H1 (cell line): ENCODE measurements around the gene PRIMA1. TPM values are rescaled to one million over a fixed set of nuclear protein-coding genes. Genes with fewer than 3 reads are reported as not detected.

Source experiments
- CTCF ChIA-PET: fragments of 300-600 bp; sonication (Branson Sonifier 250); formaldehyde crosslinking; loops from one replicate; lab custom pipeline; 2021; ENCODE audit not compliant: partially characterized antibody; lab: Charles Lee
- POLR2A ChIA-PET: fragments of 300-600 bp; sonication (Branson Sonifier 250); formaldehyde crosslinking; loops from one replicate; lab custom pipeline; 2021; ENCODE audit warnings: inconsistent platforms; ENCODE audit not compliant: partially characterized antibody; lab: Charles Lee
- DNase-seq, 2 experiments: peaks; one replicate each; pipeline versions ENCODE4 v3.0.0 to v3.0.0-alpha.2; 2010 to 2022; ENCODE audit warnings: low spot score in 2 of 2, low read depth in 1 of 2, mixed read lengths in 1 of 2
- FAIRE-seq: peaks from 2 replicates; lab custom pipeline; 2011; peaks lifted over from hg19 to GRCh38; lab: Jason Lieb, UNC
- H2AFZ ChIP-seq: 2 replicates; pipeline ENCODE4 v1.8.1; 2012; ENCODE audit warnings: low read length, inconsistent platforms
- H2AK5ac ChIP-seq: 2 replicates; pipeline ENCODE4 v1.6.1; 2013; ENCODE audit warnings: low read depth, low read length
- H2BK120ac ChIP-seq: replicated peaks from 2 replicates; pipeline ENCODE3; 2013; ENCODE audit warnings: low read depth, low read length, inconsistent platforms
- H2BK12ac ChIP-seq: 2 replicates; pipeline ENCODE4 v1.6.1; 2013; ENCODE audit warnings: low read depth, low read length
- H2BK15ac ChIP-seq: 2 replicates; pipeline ENCODE4 v1.6.1; 2013; ENCODE audit warnings: low read length
- H2BK20ac ChIP-seq: 2 replicates; pipeline ENCODE4 v1.6.1; 2013; ENCODE audit warnings: low read length
- H2BK5ac ChIP-seq: 2 replicates; pipeline ENCODE4 v1.6.1; 2013; ENCODE audit warnings: low read depth, low read length
- H3K14ac ChIP-seq: 2 replicates; pipeline ENCODE4 v1.6.1; 2013; ENCODE audit warnings: inconsistent platforms; ENCODE audit not compliant: insufficient read length
- H3K18ac ChIP-seq: 2 replicates; pipeline ENCODE4 v1.6.1; 2013; ENCODE audit warnings: low read length; ENCODE audit errors: extremely low read depth
- H3K23ac ChIP-seq: 2 replicates; pipeline ENCODE4 v1.6.1; 2013; ENCODE audit warnings: inconsistent platforms; ENCODE audit not compliant: insufficient read length
- H3K23me2 ChIP-seq: 2 replicates; pipeline ENCODE4 v1.6.1; 2013; ENCODE audit warnings: low read depth, low read length
- H3K27ac ChIP-seq: 2 replicates; pipeline ENCODE4 v1.6.1; 2011; ENCODE audit warnings: low read depth, low read length, inconsistent platforms
- H3K27me3 ChIP-seq, 4 experiments: replicated peaks in 1 of 4; 1 replicate in 1 of 4; 2 replicates in 3 of 4; pipeline versions ENCODE4 v1.6.1 to v1.8.1; 2011 to 2013; ENCODE audit warnings: low read length in 3 of 4, mild to moderate bottlenecking in 3 of 4, inconsistent platforms in 2 of 4, mixed read lengths in 2 of 4, moderate library complexity in 1 of 4; ENCODE audit not compliant: control insufficient read depth in 3 of 4, insufficient read depth in 3 of 4; ENCODE audit errors: extremely low read depth in 1 of 4
- H3K36me3 ChIP-seq, 4 experiments: 2 replicates each; pipeline versions ENCODE4 v1.6.1 to v1.8.1; 2011 to 2013; ENCODE audit warnings: mild to moderate bottlenecking in 4 of 4, low read length in 3 of 4, moderate library complexity in 2 of 4, control low read depth in 1 of 4, inconsistent platforms in 1 of 4; ENCODE audit not compliant: insufficient read depth in 4 of 4, control insufficient read depth in 2 of 4
- H3K4ac ChIP-seq: replicated peaks from 2 replicates; pipeline ENCODE3; 2013; ENCODE audit warnings: low read length, low read depth, mixed read lengths, inconsistent platforms; ENCODE audit not compliant: insufficient read length
- H3K4me1 ChIP-seq, 4 experiments: replicated peaks in 1 of 4; 1 replicate in 1 of 4; 2 replicates in 3 of 4; pipeline versions ENCODE4 v1.6.1 to v1.8.1; 2011 to 2013; ENCODE audit warnings: low read length in 3 of 4, inconsistent platforms in 2 of 4, mixed read lengths in 1 of 4; ENCODE audit not compliant: insufficient read depth in 4 of 4, control insufficient read depth in 3 of 4
- H3K4me2 ChIP-seq, 2 experiments: 2 replicates each; pipeline versions ENCODE4 v1.6.1 to v1.8.1; 2011 to 2013; ENCODE audit warnings: low read depth in 2 of 2, low read length in 2 of 2, control low read depth in 1 of 2, inconsistent platforms in 1 of 2, mild to moderate bottlenecking in 1 of 2; ENCODE audit not compliant: insufficient read depth in 1 of 2
- H3K4me3 ChIP-seq, 4 experiments: fragments of 200-600, 300-600 bp in 1 of 4; sonication (generic), shearing (Covaris generic), sonication (Bioruptor Twin) in 1 of 4; 2 replicates each; pipeline versions ENCODE4 v1.5.1 to v1.8.1; 2011 to 2016; ENCODE audit warnings: low read length in 4 of 4, low read depth in 3 of 4, control low read depth in 2 of 4, inconsistent platforms in 2 of 4, mild to moderate bottlenecking in 2 of 4, mixed read lengths in 1 of 4, moderate library complexity in 1 of 4; ENCODE audit not compliant: insufficient read depth in 2 of 4; ENCODE audit errors: extremely low read depth in 1 of 4
- H3K56ac ChIP-seq: replicated peaks from 2 replicates; pipeline ENCODE3; 2013; ENCODE audit warnings: low read depth, mild to moderate bottlenecking, mixed read lengths, low read length, inconsistent platforms; ENCODE audit not compliant: insufficient read length
- H3K79me1 ChIP-seq: 2 replicates; pipeline ENCODE4 v1.6.1; 2013; ENCODE audit warnings: low read depth, low read length, control low read depth
- H3K79me2 ChIP-seq, 2 experiments: 2 replicates each; pipeline versions ENCODE4 v1.6.1 to v1.8.1; 2012 to 2013; ENCODE audit warnings: low read length in 2 of 2, mild to moderate bottlenecking in 2 of 2, inconsistent platforms in 1 of 2; ENCODE audit not compliant: insufficient read depth in 2 of 2, control insufficient read depth in 1 of 2
- H3K9ac ChIP-seq, 4 experiments: replicated peaks in 1 of 4; 1 replicate in 1 of 4; 2 replicates in 3 of 4; pipeline versions ENCODE4 v1.6.1 to v1.8.1; 2011 to 2013; ENCODE audit warnings: low read depth in 3 of 4, low read length in 3 of 4, control low read depth in 2 of 4, mild to moderate bottlenecking in 2 of 4, moderate library complexity in 2 of 4, inconsistent platforms in 1 of 4; ENCODE audit errors: extremely low read depth in 1 of 4
- H3K9me3 ChIP-seq, 2 experiments: 2 replicates each; pipeline versions ENCODE4 v1.6.1 to v1.8.1; 2012 to 2013; ENCODE audit warnings: mild to moderate bottlenecking in 2 of 2, moderate library complexity in 2 of 2, control low read depth in 1 of 2, inconsistent platforms in 1 of 2, low read depth in 1 of 2, low read length in 1 of 2, mixed read lengths in 1 of 2; ENCODE audit not compliant: insufficient read depth in 2 of 2
- H4K20me1 ChIP-seq, 2 experiments: replicated peaks in 1 of 2; 2 replicates each; pipeline versions ENCODE3 to v1.8.1; 2011 to 2013; ENCODE audit warnings: inconsistent platforms in 2 of 2, low read length in 2 of 2, mild to moderate bottlenecking in 1 of 2; ENCODE audit not compliant: insufficient read depth in 2 of 2, control insufficient read depth in 1 of 2
- H4K5ac ChIP-seq: 2 replicates; pipeline ENCODE4 v1.6.1; 2013; ENCODE audit warnings: low read length, low read depth, mixed read lengths, inconsistent platforms; ENCODE audit not compliant: insufficient read length
- H4K8ac ChIP-seq: 2 replicates; pipeline ENCODE4 v1.8.0; 2013; ENCODE audit warnings: mild to moderate bottlenecking, moderate library complexity, low read length, inconsistent platforms; ENCODE audit not compliant: insufficient read depth; ENCODE audit errors: extremely low read depth
- H4K91ac ChIP-seq: replicated peaks from 2 replicates; pipeline ENCODE3; 2013; ENCODE audit warnings: low read length, mixed read lengths, inconsistent platforms; ENCODE audit not compliant: insufficient read length
- BACH1 ChIP-seq: IDR thresholded peaks from 2 replicates; pipeline ENCODE4 v1.6.1; 2012; ENCODE audit warnings: low read length, improper control_type of control experiment
- CTCF ChIP-seq, 3 experiments: IDR thresholded peaks; 1 replicate in 2 of 3; 2 replicates in 1 of 3; pipeline versions ENCODE4 v1.5.1 to v1.6.1; 2011; ENCODE audit warnings: low read length in 3 of 3, mild to moderate bottlenecking in 3 of 3, inconsistent platforms in 2 of 3, low read depth in 1 of 3, moderate library complexity in 1 of 3; ENCODE audit not compliant: insufficient read depth in 1 of 3; ENCODE audit errors: control extremely low read depth in 1 of 3
- EP300 ChIP-seq, 2 experiments: IDR thresholded peaks; 1 replicate in 1 of 2; 2 replicates in 1 of 2; pipeline ENCODE4 v1.6.1; 2011 to 2012; ENCODE audit warnings: low read depth in 2 of 2, low read length in 2 of 2, mild to moderate bottlenecking in 2 of 2, borderline replicate concordance in 1 of 2, inconsistent platforms in 1 of 2, moderate library complexity in 1 of 2
- FOSL1 ChIP-seq: IDR thresholded peaks from 2 replicates; pipeline ENCODE4 v1.6.1; 2011; ENCODE audit warnings: mild to moderate bottlenecking, low read depth, low read length, moderate library complexity; ENCODE audit not compliant: insufficient read depth
- JUN ChIP-seq: IDR thresholded peaks from 2 replicates; pipeline ENCODE4 v1.6.1; 2011; ENCODE audit warnings: low read depth, mild to moderate bottlenecking, improper control_type of control experiment, low read length
- PHF8 ChIP-seq: fragments of 200-600 bp; sonication (generic); conservative IDR thresholded peaks from 2 replicates; pipeline ENCODE4 v1.7.1; 2012; ENCODE audit warnings: low read depth, mild to moderate bottlenecking, inconsistent platforms, low read length, moderate library complexity
- RBBP5 ChIP-seq: IDR thresholded peaks from 2 replicates; pipeline ENCODE4 v1.7.1; 2012; ENCODE audit warnings: low read depth, mild to moderate bottlenecking, inconsistent platforms, low read length, moderate library complexity, borderline replicate concordance
- SRF ChIP-seq: IDR thresholded peaks from 2 replicates; pipeline ENCODE4 v1.6.1; 2011; ENCODE audit warnings: mild to moderate bottlenecking, low read depth, low read length, moderate library complexity
- TEAD4 ChIP-seq: IDR thresholded peaks from 2 replicates; pipeline ENCODE4 v1.6.1; 2012; ENCODE audit warnings: low read depth, low read length, inconsistent platforms, mixed read lengths
- USF2 ChIP-seq: IDR thresholded peaks from 2 replicates; pipeline ENCODE4 v1.6.1; 2011; ENCODE audit warnings: low read length, improper control_type of control experiment
- WGBS, 2 experiments: shearing (Covaris generic) in 1 of 2; methylation state at CpG; one replicate each; pipeline versions ENCODE4 v1.1.6 to v1.1.7; 2013 to 2015; ENCODE audit warnings: low lambda C conversion rate in 2 of 2, mixed read lengths in 2 of 2, inconsistent platforms in 1 of 2, low coverage in 1 of 2, missing lambda C conversion rate in 1 of 2; ENCODE audit not compliant: insufficient replicate concordance in 2 of 2, insufficient coverage in 1 of 2, insufficient read length in 1 of 2; ENCODE audit errors: extremely low coverage in 1 of 2, missing lambda C conversion rate in 1 of 2; 5-methylcytosine and 5-hydroxymethylcytosine counted together
- polyA plus RNA-seq, 7 experiments: library from polyadenylated mRNA; depleted of rRNA in 3 of 7; stranded (reverse) in 5 of 7; unstranded in 2 of 7; fragments of >200 nt in 5 of 7; fragments of 200-250 nt in 2 of 7; gene quantifications; 1 replicate in 5 of 7; 2 replicates in 1 of 7; 4 replicates in 1 of 7; pipeline versions ENCODE4 v1.2.1 to v1.2.3, GENCODE V29; 2011 to 2013; ENCODE audit warnings: missing spikeins in 2 of 7, mixed read lengths in 2 of 7
- total RNA-seq: library from RNA; stranded (reverse); fragmentation: NEBNext Ultra II Directional; extraction: Animal tissue kit (Norgen Biotek cat#: 25700); gene quantifications from 2 replicates; pipeline ENCODE4 v1.2.1, GENCODE V29; 2021

PRIMA1 gene
- total and polyA plus RNA-seq, 2 of the 8 experiments (the other 6 are each of a cell fraction or from before 2014, with no cell fraction given) = 2.8 to 4.5 TPM

- CTCF ChIA-PET = interaction anchor here (1.0 to 1.5 kb wide), 7 partner anchors 15 to 194 kb away, joined by 3 to 5 read pairs (median 4); no protein-coding TSS in a partner anchor
- Histone ChIP-seq H3K4me2 (no peak overlapping the region), H3K79me2 (no peaks in the 10 kb centered on the region), H2BK120ac (no peak overlapping the region), H4K8ac (no peak overlapping the region), H3K36me3 (no peaks in the 10 kb centered on the region), H2AK5ac (no peak overlapping the region), H3K79me1 (no peaks in the 10 kb centered on the region), H3K27me3 (0 out of 7 replicates have a peak, but pooled peaks cover 0 to 4% (median 0%) of the 10 kb centered on the region in 4 experiments), H3K14ac (no peak overlapping the region), H3K18ac (no peak overlapping the region), H3K27ac (0 out of 2 replicates have a peak overlapping the region, but pooled peaks have one; percentile 7), H2BK12ac (no peak overlapping the region), H2BK20ac (no peak overlapping the region), H2BK15ac (no peak overlapping the region), H3K4ac (no peak overlapping the region), H4K5ac (no peak overlapping the region), H3K23me2 (no peaks in the 10 kb centered on the region), H3K9ac (no peak overlapping the region), H3K9me3 (no peaks in the 10 kb centered on the region), H4K20me1 (no peaks in the 10 kb centered on the region), H3K4me3 (no peak overlapping the region), H3K56ac (no peak overlapping the region), H2BK5ac (no peak overlapping the region), H3K4me1 (peaks cover 4 to 11% (median 7%) of the 10 kb centered on the region in 4 experiments), H4K91ac (no peak overlapping the region), H3K23ac (no peak overlapping the region), H2AFZ (no peak overlapping the region)
- POLR2A ChIA-PET = interaction anchor here (0.5 to 1.1 kb wide), 2 partner anchors 40 to 80 kb away, joined by 3 read pairs; partner anchors contain the start of gene PRIMA1
- 93% methylated on average over 6 of the region's 6 CpGs; no CpG with 5 or more reads in 1 of the 2 experiments for WGBS, 2 experiments
- FAIRE-seq (no peak), DNase-seq (no peak)
- TF ChIP-seq SRF (no peak), CTCF (IDR thresholded peaks at IDR 0.05; ENCODE audit: control extremely low read depth in 1 of 3, insufficient read depth in 1 of 3, low read depth in 1 of 3, low read length in 3 of 3) (no peak), PHF8 (no peak), USF2 (no peak), JUN (no peak), FOSL1 (no peak), EP300 (IDR thresholded peaks at IDR 0.05; ENCODE audit: borderline replicate concordance in 1 of 2, low read depth in 2 of 2, low read length in 2 of 2) (no peak), TEAD4 (no peak), BACH1 (no peak), RBBP5 (no peak)
Measured at GRCh38 chr14:93708311-93708734, 80.0 kb downstream of the PRIMA1 start.
